ENCODE results near the gene SSR4.

GRCh38 chrX:153775293-153776119, 19.0 kb upstream of the SSR4 start:
- TF ChIP-seq, protein P1, sequence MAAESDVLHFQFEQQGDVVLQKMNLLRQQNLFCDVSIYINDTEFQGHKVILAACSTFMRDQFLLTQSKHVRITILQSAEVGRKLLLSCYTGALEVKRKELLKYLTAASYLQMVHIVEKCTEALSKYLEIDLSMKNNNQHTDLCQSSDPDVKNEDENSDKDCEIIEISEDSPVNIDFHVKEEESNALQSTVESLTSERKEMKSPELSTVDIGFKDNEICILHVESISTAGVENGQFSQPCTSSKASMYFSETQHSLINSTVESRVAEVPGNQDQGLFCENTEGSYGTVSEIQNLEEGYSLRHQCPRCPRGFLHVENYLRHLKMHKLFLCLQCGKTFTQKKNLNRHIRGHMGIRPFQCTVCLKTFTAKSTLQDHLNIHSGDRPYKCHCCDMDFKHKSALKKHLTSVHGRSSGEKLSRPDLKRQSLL (tag by site-specific recombination; IDR thresholded peaks at IDR 0.05): no peak
- no peak for TF ChIP-seq ZNF707 (tag by site-specific recombination; IDR thresholded peaks at IDR 0.05)
- no peak for TF ChIP-seq YY1 (tag by site-specific recombination; IDR thresholded peaks at IDR 0.05)
- TF ChIP-seq, protein P2, sequence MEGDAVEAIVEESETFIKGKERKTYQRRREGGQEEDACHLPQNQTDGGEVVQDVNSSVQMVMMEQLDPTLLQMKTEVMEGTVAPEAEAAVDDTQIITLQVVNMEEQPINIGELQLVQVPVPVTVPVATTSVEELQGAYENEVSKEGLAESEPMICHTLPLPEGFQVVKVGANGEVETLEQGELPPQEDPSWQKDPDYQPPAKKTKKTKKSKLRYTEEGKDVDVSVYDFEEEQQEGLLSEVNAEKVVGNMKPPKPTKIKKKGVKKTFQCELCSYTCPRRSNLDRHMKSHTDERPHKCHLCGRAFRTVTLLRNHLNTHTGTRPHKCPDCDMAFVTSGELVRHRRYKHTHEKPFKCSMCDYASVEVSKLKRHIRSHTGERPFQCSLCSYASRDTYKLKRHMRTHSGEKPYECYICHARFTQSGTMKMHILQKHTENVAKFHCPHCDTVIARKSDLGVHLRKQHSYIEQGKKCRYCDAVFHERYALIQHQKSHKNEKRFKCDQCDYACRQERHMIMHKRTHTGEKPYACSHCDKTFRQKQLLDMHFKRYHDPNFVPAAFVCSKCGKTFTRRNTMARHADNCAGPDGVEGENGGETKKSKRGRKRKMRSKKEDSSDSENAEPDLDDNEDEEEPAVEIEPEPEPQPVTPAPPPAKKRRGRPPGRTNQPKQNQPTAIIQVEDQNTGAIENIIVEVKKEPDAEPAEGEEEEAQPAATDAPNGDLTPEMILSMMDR (tag by site-specific recombination; IDR thresholded peaks at IDR 0.05): no peak
- TF ChIP-seq, protein P3, sequence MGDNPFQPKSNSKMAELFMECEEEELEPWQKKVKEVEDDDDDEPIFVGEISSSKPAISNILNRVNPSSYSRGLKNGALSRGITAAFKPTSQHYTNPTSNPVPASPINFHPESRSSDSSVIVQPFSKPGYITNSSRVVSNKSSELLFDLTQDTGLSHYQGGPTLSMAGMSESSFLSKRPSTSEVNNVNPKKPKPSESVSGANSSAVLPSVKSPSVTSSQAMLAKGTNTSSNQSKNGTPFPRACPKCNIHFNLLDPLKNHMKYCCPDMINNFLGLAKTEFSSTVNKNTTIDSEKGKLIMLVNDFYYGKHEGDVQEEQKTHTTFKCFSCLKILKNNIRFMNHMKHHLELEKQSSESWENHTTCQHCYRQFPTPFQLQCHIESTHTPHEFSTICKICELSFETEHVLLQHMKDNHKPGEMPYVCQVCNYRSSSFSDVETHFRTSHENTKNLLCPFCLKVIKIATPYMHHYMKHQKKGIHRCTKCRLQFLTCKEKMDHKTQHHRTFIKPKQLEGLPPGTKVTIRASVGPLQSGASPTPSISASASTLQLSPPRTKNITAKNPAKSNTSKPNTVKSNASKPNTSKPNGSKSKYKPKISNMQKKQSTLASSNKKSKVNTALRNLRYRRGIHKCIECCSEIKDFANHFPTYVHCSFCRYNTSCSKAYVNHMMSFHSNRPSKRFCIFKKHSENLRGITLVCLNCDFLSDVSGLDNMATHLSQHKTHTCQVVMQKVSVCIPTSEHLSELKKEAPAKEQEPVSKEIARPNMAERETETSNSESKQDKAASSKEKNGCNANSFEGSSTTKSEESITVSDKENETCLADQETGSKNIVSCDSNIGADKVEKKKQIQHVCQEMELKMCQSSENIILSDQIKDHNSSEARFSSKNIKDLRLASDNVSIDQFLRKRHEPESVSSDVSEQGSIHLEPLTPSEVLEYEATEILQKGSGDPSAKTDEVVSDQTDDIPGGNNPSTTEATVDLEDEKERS (tag by site-specific recombination; IDR thresholded peaks at IDR 0.05): no peak
- TF ChIP-seq ZBTB7A (tag by site-specific recombination; IDR thresholded peaks at IDR 0.05; ENCODE audit: low read depth): no peak
- no peak for TF ChIP-seq KLF1 (tag by site-specific recombination; IDR thresholded peaks at IDR 0.05)
- no peak for TF ChIP-seq ZNF362 (tag by site-specific recombination; IDR thresholded peaks at IDR 0.05)
- TF ChIP-seq PRDM1 (tag by site-specific recombination; IDR thresholded peaks at IDR 0.05): no peak
- TF ChIP-seq GLIS1 (tag by site-specific recombination; IDR thresholded peaks at IDR 0.05): no peak
- TF ChIP-seq ZNF792 (tag by site-specific recombination; IDR thresholded peaks at IDR 0.05): no peak
